Pancreas (tissue), 10 donors: ENCODE measurements around the gene MAPK6. TPM values are rescaled to one million over a fixed set of nuclear protein-coding genes. Genes with fewer than 3 reads are reported as not detected.

ENCODE experiments used
- ATAC-seq, 4 donors: fragments of 200-7000 bp; cut with Tn5 transposase; one replicate each; pipeline versions ENCODE4 v1.8.0 to v1.9.1; 2020; ENCODE audit warnings: mild to moderate bottlenecking in 4 of 4, moderate library complexity in 4 of 4
- DNase-seq, 6 donors: peaks; one replicate each; pipeline ENCODE4 v3.0.0-alpha.2; 2020
- FAIRE-seq: peaks from 2 replicates; lab custom pipeline; 2012; peaks lifted over from hg19 to GRCh38; lab: Jason Lieb, UNC
- H3K27ac ChIP-seq, 4 donors: fragments of 200-600 bp; sonication (generic); 1 replicate in 3 of 4; 2 replicates in 1 of 4; pipeline versions ENCODE4 v1.5.0 to v1.8.0; 2020
- H3K27me3 ChIP-seq, 4 donors: fragments of 200-600 bp; one replicate each; pipeline ENCODE4 v1.8.0; 2021
- H3K36me3 ChIP-seq, 3 donors: fragments of 200-600 bp; sonication (generic) in 1 of 3; one replicate each; pipeline versions ENCODE4 v1.5.0 to v1.8.0; 2020 to 2021
- H3K4me1 ChIP-seq, 3 donors: fragments of 200-600 bp; one replicate each; pipeline ENCODE4 v1.8.0; 2021
- H3K4me3 ChIP-seq, 4 donors: fragments of 200-600 bp; sonication (generic) in 2 of 4; one replicate each; pipeline versions ENCODE4 v1.5.0 to v1.8.0; 2020 to 2021
- H3K9me3 ChIP-seq, 4 donors: fragments of 200-600 bp; one replicate each; pipeline ENCODE4 v1.8.0; 2021
- WGBS, 2 donors: extraction: QIAGEN DNeasy Blood & Tissue Kit; methylation state at CpG; one replicate each; pipeline ENCODE4 v1.1.7; 2013; 5-methylcytosine and 5-hydroxymethylcytosine counted together
- intact Hi-C, 3 donors: fragments of 100-400 bp; cut with DNase I; formaldehyde crosslinking; loops; one replicate each; pipeline versions ENCODE4 v1.11.1 to v1.14.2; 2022
- polyA plus RNA-seq, 2 donors: library from polyadenylated mRNA; stranded (reverse); fragments of 200-250 nt; gene quantifications; one replicate each; pipeline ENCODE4 v1.2.3, GENCODE V29; 2013
- total RNA-seq, 6 donors: library from RNA; stranded (reverse); fragmentation: NEBNext Ultra II Directional in 4 of 6; extraction: Animal tissue kit (Norgen Biotek cat#: 25700) in 4 of 6; gene quantifications; one replicate each; pipeline versions ENCODE4 v1.2.1 to v1.2.4, GENCODE V29; 2021 to 2023
- TF ChIP-seq, protein P1 (sequence below), 4 donors: fragments of 200-600 bp; sonication (generic) in 3 of 4; IDR thresholded peaks; one replicate each; pipeline versions ENCODE4 v1.5.0 to v1.8.0; 2021; ENCODE audit warnings: antibody characterized with exemption in 4 of 4
- donor health status: healthy with polysubstance abuse.
- donor health status: DM: no; HTN: no; CAD: no; lungs with moderate emphysema.
- donor health status: DM: no; HTN: no; CAD: no.
- donor health status: control.
- donor health status: control.
- donor health status: Bipolar disorder and iron deficiency.
- donor health status: DM: yes; HTN: yes; CAD: no.
- donor health status: DM: no; HTN: no; CAD: no.
- donor health status: DM: no; HTN: no; CAD: no.
- donor health status: DM: yes; HTN: yes; CAD: no.

The MAPK6 gene
- total and polyA plus RNA-seq, 8 donors, result 3.0 to 13.9 (median 10.1) TPM

GRCh38 chr15:52104532-52105004 lies 85.5 kb downstream of the MAPK6 start:
- 90 to 92% methylated on average over 5 of the region's 5 CpGs for WGBS, 2 donors
- TF ChIP-seq, protein P1, sequence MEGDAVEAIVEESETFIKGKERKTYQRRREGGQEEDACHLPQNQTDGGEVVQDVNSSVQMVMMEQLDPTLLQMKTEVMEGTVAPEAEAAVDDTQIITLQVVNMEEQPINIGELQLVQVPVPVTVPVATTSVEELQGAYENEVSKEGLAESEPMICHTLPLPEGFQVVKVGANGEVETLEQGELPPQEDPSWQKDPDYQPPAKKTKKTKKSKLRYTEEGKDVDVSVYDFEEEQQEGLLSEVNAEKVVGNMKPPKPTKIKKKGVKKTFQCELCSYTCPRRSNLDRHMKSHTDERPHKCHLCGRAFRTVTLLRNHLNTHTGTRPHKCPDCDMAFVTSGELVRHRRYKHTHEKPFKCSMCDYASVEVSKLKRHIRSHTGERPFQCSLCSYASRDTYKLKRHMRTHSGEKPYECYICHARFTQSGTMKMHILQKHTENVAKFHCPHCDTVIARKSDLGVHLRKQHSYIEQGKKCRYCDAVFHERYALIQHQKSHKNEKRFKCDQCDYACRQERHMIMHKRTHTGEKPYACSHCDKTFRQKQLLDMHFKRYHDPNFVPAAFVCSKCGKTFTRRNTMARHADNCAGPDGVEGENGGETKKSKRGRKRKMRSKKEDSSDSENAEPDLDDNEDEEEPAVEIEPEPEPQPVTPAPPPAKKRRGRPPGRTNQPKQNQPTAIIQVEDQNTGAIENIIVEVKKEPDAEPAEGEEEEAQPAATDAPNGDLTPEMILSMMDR (IDR thresholded peaks at IDR 0.05), result no peak
- Histone ChIP-seq H3K27ac (no peak overlapping the region), H3K36me3 (no peaks in the 10 kb centered on the region), H3K4me1 (peaks cover 0 to 6% (median 0%) of the 10 kb centered on the region in 3 donors), H3K4me3 (no peak overlapping the region), H3K9me3 (no peaks in the 10 kb centered on the region), H3K27me3 (no peaks in the 10 kb centered on the region)
- no peak for DNase-seq
- FAIRE-seq, result no peak
- no peak for ATAC-seq
- intact Hi-C loops, result no loop called here

DNA sequence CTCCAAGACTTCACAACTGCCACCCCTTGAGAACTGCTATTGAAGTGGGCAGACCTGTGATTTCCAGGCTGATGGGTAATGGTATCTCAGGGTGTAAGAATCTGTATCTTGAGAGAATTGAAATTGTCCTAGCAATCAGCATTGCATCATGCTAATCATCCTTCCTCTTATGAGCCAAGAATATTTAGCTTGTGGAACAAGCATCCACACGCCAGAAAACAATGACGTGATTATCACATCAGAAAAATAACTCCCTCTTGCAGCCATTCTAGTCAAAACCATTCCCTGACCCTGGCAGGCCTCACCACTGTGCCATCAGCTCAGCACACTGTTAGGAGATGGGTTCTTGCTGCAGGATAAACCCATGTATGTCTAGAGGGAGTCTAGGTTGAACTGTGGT lies 86.8 kb downstream of the MAPK6 start:
- DNase-seq (no peak), ATAC-seq (no peak), FAIRE-seq (no peak)
- no peaks in the 10 kb centered on the region for H3K27me3 ChIP-seq
- intact Hi-C loops, result no loop called here
- no peaks in the 10 kb centered on the region for H3K9me3 ChIP-seq
- peaks cover 0 to 6% (median 0%) of the 10 kb centered on the region in 3 donors for H3K4me1 ChIP-seq
- H3K4me3 ChIP-seq, result no peak overlapping the region
- no peak overlapping the region for H3K27ac ChIP-seq
- TF ChIP-seq, protein P1 (IDR thresholded peaks at IDR 0.05), result no peak
- H3K36me3 ChIP-seq, result no peaks in the 10 kb centered on the region
- 80 to 89% methylated on average over 2 of the region's 2 CpGs for WGBS, 2 donors

- FAIRE-seq (no peak), DNase-seq (no peak), ATAC-seq (no peak)
- Histone ChIP-seq H3K4me3 (no peak overlapping the region), H3K27ac (no peak overlapping the region), H3K4me1 (peaks cover 0 to 6% (median 0%) of the 10 kb centered on the region in 3 donors), H3K9me3 (no peaks in the 10 kb centered on the region), H3K36me3 (no peaks in the 10 kb centered on the region), H3K27me3 (no peaks in the 10 kb centered on the region)
- 69 to 79% methylated on average over 6 of the region's 6 CpGs for WGBS, 2 donors
- TF ChIP-seq, protein P1 (IDR thresholded peaks at IDR 0.05), result no peak
- intact Hi-C loops, result no loop called here
Observed at GRCh38 chr15:52106641-52107040, 87.6 kb downstream of the MAPK6 start.

DNA sequence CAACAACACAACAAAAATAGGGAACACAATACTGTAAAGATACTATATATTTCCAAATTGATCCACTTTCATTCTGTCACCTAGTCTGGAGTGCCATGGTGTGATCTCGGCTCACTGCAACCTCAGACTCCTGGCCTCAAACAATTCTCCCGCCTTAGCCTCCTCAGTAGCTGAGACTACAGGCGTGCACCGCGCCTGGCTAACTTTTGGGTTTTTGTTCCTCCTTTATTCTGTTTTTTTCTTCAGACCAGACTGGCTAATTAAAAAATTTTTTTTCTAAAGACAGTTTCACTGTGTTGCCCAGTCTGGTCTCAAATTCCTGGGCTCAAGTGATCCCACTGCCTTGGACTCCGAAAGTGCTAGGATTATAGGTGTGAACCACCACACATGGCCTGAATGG lies 88.2 kb downstream of the MAPK6 start:
- Histone ChIP-seq H3K27me3 (no peaks in the 10 kb centered on the region), H3K36me3 (no peaks in the 10 kb centered on the region), H3K9me3 (no peaks in the 10 kb centered on the region), H3K4me3 (no peak overlapping the region), H3K27ac (no peak overlapping the region), H3K4me1 (peaks cover 0 to 6% (median 0%) of the 10 kb centered on the region in 3 donors)
- intact Hi-C loops, result no loop called here
- TF ChIP-seq, protein P1 (IDR thresholded peaks at IDR 0.05), result no peak
- WGBS, 2 donors, result 97 to 98% methylated on average over 6 of the region's 6 CpGs
- FAIRE-seq (no peak), ATAC-seq (no peak), DNase-seq (no peak)

- ATAC-seq (no peak), FAIRE-seq (no peak), DNase-seq (no peak)
- WGBS, 2 donors, result 54 to 58% methylated on average over 5 of the region's 5 CpGs
- intact Hi-C loops, result no loop called here
- H3K27me3 ChIP-seq, result no peaks in the 10 kb centered on the region
- H3K27ac ChIP-seq, result no peak overlapping the region
- H3K4me3 ChIP-seq, result no peak overlapping the region
- TF ChIP-seq, protein P1 (IDR thresholded peaks at IDR 0.05), result no peak
- no peaks in the 10 kb centered on the region for H3K36me3 ChIP-seq
- H3K9me3 ChIP-seq, result no peaks in the 10 kb centered on the region
- H3K4me1 ChIP-seq, result peaks cover 0 to 2% (median 2%) of the 10 kb centered on the region in 3 donors
Observed at GRCh38 chr15:52109559-52110451, 90.8 kb downstream of the MAPK6 start.
